ENCODE data around the gene ARL2BP. TPM values are rescaled to one million over a fixed set of nuclear protein-coding genes. Genes with fewer than 3 reads are reported as not detected.

Gene ARL2BP
- total and polyA plus RNA-seq, 4 donors = 32.8 to 63.2 (median 44.1) TPM

- Histone ChIP-seq H3K27ac (ENCODE audit: low read depth in 1 of 2, low read length in 1 of 2) (no peak overlapping the region), H3K9me3 (ENCODE audit: control insufficient read depth in 4 of 4, insufficient read depth in 3 of 4, low read length in 3 of 4) (no peaks in the 10 kb centered on the region), H3K4me3 (no peak overlapping the region), H3K36me3 (ENCODE audit: control insufficient read depth in 4 of 4, insufficient read depth in 4 of 4, low read length in 4 of 4) (peaks cover 10 to 34% (median 20%) of the 10 kb centered on the region in 4 donors), H3K4me1 (ENCODE audit: control insufficient read depth in 5 of 5, insufficient read depth in 5 of 5, low read length in 5 of 5) (peaks cover 0 to 7% (median 6%) of the 10 kb centered on the region in 5 donors), H3K9ac (ENCODE audit: insufficient read depth in 1 of 2, low read length in 2 of 2) (no peak overlapping the region), H3K27me3 (ENCODE audit: control insufficient read depth in 3 of 3, insufficient read depth in 3 of 3, low read length in 2 of 3) (no peaks in the 10 kb centered on the region)
- DNase-seq (no peak), ATAC-seq (ENCODE audit: insufficient read depth, low FRiP score) (no peak)
- no peak for TF ChIP-seq CTCF (IDR thresholded peaks at IDR 0.05; ENCODE audit: control extremely low read depth, extremely low read depth)
- 90 to 94% methylated on average over 10 of the region's 10 CpGs for WGBS, 2 donors
These were observed 10.8 kb downstream of the ARL2BP start for GRCh38 chr16:57255686-57256415.

GRCh38 chr16:57256601-57257395 lies 11.7 kb downstream of the ARL2BP start:
- Histone ChIP-seq H3K27ac (ENCODE audit: low read depth in 1 of 2, low read length in 1 of 2) (no peak overlapping the region), H3K9ac (ENCODE audit: insufficient read depth in 1 of 2, low read length in 2 of 2) (no peak overlapping the region), H3K4me1 (ENCODE audit: control insufficient read depth in 5 of 5, insufficient read depth in 5 of 5, low read length in 5 of 5) (peaks cover 0 to 7% (median 6%) of the 10 kb centered on the region in 5 donors), H3K27me3 (ENCODE audit: control insufficient read depth in 3 of 3, insufficient read depth in 3 of 3, low read length in 2 of 3) (no peaks in the 10 kb centered on the region), H3K36me3 (ENCODE audit: control insufficient read depth in 4 of 4, insufficient read depth in 4 of 4, low read length in 4 of 4) (peaks cover 8 to 25% (median 12%) of the 10 kb centered on the region in 4 donors), H3K4me3 (no peak overlapping the region), H3K9me3 (ENCODE audit: control insufficient read depth in 4 of 4, insufficient read depth in 3 of 4, low read length in 3 of 4) (no peaks in the 10 kb centered on the region)
- 93 to 96% methylated on average over 16 of the region's 16 CpGs for WGBS, 2 donors
- TF ChIP-seq CTCF (IDR thresholded peaks at IDR 0.05; ENCODE audit: control extremely low read depth, extremely low read depth) = no peak
- ATAC-seq (ENCODE audit: insufficient read depth, low FRiP score) = no peak
- DNase-seq = no peak

- WGBS, 2 donors = 92 to 93% methylated on average over 13 of the region's 13 CpGs
- no peak for ATAC-seq (ENCODE audit: insufficient read depth, low FRiP score)
- no peaks in the 10 kb centered on the region for H3K9me3 ChIP-seq (ENCODE audit: control insufficient read depth in 4 of 4, insufficient read depth in 3 of 4, low read length in 3 of 4)
- peaks cover 0 to 7% (median 6%) of the 10 kb centered on the region in 5 donors for H3K4me1 ChIP-seq (ENCODE audit: control insufficient read depth in 5 of 5, insufficient read depth in 5 of 5, low read length in 5 of 5)
- H3K36me3 ChIP-seq (ENCODE audit: control insufficient read depth in 4 of 4, insufficient read depth in 4 of 4, low read length in 4 of 4) = peaks cover 1 to 19% (median 7%) of the 10 kb centered on the region in 4 donors
- H3K4me3 ChIP-seq = no peak overlapping the region
- no peak for TF ChIP-seq CTCF (IDR thresholded peaks at IDR 0.05; ENCODE audit: control extremely low read depth, extremely low read depth)
- H3K27me3 ChIP-seq (ENCODE audit: control insufficient read depth in 3 of 3, insufficient read depth in 3 of 3, low read length in 2 of 3) = no peaks in the 10 kb centered on the region
- H3K9ac ChIP-seq (ENCODE audit: insufficient read depth in 1 of 2, low read length in 2 of 2) = no peak overlapping the region
- no peak for DNase-seq
- no peak overlapping the region for H3K27ac ChIP-seq (ENCODE audit: low read depth in 1 of 2, low read length in 1 of 2)
These were observed 12.5 kb downstream of the ARL2BP start for GRCh38 chr16:57257455-57258070.
